Right atrium auricular region (tissue), 2 donors: Measurements from ENCODE around the gene ZC2HC1B. TPM values are rescaled to one million over a fixed set of nuclear protein-coding genes. Genes with fewer than 3 reads are reported as not detected.

Experiments
- DNase-seq: peaks from one replicate; pipeline ENCODE4 v3.0.0-alpha.2; 2019; ENCODE audit warnings: low spot score
- H3K27ac ChIP-seq, 2 donors: fragments of 200-600 bp; sonication (generic); 1 replicate in 1 of 2; 2 replicates in 1 of 2; pipeline ENCODE4 v1.5.1; 2016 to 2019
- H3K27me3 ChIP-seq, 2 donors: fragments of 200-600 bp; sonication (generic); one replicate each; pipeline versions ENCODE4 v1.5.1 to v1.6.0; 2017 to 2019
- H3K36me3 ChIP-seq: fragments of 200-600 bp; sonication (generic); one replicate; pipeline ENCODE4 v1.5.1; 2016
- H3K4me1 ChIP-seq, 2 donors: fragments of 200-600 bp; sonication (generic); one replicate each; pipeline versions ENCODE4 v1.5.1 to v1.6.0; 2017 to 2019
- H3K4me3 ChIP-seq, 2 donors: fragments of 200-600 bp; sonication (generic); 1 replicate in 1 of 2; 2 replicates in 1 of 2; pipeline ENCODE4 v1.5.1; 2017 to 2019; ENCODE audit warnings: mild to moderate bottlenecking in 1 of 2, moderate library complexity in 1 of 2
- H3K9me3 ChIP-seq, 2 donors: fragments of 200-600 bp; sonication (generic); one replicate each; pipeline ENCODE4 v1.5.1; 2019
- total RNA-seq, 2 donors: library from RNA; depleted of rRNA; stranded (reverse); fragments of >200 nt; gene quantifications; one replicate each; pipeline ENCODE4 v1.1.0, GENCODE V29; 2016
- TF ChIP-seq, protein P1 (sequence below), 2 donors: fragments of 200-600 bp; sonication (generic); IDR thresholded peaks; one replicate each; pipeline ENCODE4 v1.5.1; 2019; ENCODE audit warnings: antibody characterized with exemption in 2 of 2

Gene ZC2HC1B
- total RNA-seq, 2 donors from 2014 or later, result not detected

DNA sequence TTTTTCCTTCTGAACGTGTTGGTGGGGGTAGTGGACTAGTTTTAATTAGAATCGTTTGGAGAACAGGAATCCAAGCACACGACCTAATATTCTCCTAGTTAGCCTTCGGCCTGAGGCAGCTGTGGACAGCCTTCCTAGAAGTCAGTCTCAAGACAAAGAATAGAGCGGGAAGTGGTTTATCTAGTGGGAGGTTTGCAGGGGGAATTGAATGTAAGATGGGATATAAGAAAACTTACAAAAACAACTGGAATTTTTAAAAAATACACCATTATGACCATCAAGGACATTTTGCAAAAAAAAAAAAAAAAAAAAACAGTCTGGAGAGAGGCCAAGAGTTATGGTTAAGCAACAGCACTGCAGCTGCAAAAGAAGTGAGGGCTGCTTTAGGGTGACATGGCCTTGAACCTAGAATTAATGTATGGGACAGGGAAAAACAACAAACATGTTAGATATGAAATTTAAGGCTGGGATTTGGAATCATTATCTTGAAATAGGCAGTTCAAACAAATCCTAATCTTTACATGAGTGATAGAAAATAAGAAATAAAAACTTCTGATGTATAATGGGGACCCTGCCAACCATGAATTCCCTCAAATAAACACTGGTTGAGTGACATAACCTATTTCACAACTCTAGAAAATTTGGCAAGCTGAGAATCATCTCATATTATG lies 103.6 kb downstream of the ZC2HC1B start:
- TF ChIP-seq, protein P1, sequence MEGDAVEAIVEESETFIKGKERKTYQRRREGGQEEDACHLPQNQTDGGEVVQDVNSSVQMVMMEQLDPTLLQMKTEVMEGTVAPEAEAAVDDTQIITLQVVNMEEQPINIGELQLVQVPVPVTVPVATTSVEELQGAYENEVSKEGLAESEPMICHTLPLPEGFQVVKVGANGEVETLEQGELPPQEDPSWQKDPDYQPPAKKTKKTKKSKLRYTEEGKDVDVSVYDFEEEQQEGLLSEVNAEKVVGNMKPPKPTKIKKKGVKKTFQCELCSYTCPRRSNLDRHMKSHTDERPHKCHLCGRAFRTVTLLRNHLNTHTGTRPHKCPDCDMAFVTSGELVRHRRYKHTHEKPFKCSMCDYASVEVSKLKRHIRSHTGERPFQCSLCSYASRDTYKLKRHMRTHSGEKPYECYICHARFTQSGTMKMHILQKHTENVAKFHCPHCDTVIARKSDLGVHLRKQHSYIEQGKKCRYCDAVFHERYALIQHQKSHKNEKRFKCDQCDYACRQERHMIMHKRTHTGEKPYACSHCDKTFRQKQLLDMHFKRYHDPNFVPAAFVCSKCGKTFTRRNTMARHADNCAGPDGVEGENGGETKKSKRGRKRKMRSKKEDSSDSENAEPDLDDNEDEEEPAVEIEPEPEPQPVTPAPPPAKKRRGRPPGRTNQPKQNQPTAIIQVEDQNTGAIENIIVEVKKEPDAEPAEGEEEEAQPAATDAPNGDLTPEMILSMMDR (IDR thresholded peaks at IDR 0.05), result no peak
- no peak for DNase-seq
- Histone ChIP-seq H3K9me3 (no peaks in the 10 kb centered on the region), H3K36me3 (peaks cover 7% of the 10 kb centered on the region), H3K4me1 (peaks cover 0 to 17% of the 10 kb centered on the region in 2 donors), H3K4me3 (no peak overlapping the region), H3K27ac (no peak overlapping the region), H3K27me3 (no peaks in the 10 kb centered on the region)

DNA sequence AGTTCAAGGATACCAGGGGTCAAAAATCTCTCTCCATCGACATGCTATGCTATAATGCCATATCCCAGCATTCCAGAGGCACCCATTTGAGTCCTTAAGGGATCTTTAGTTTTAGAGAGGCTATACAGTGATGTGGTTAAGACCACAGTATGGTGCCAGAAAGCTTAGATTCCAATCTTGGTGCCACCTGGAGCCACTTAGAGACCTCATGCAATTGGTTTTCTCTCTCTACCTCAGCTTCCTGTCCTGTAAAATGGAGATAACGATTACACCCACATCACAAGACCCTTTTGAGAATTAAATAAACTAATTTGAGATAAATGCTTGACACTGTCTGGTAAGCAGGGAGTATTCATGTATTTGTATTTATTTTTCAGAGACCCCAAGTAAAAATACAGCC lies 104.8 kb downstream of the ZC2HC1B start:
- H3K36me3 ChIP-seq, result peaks cover 7% of the 10 kb centered on the region
- no peak overlapping the region for H3K27ac ChIP-seq
- no peaks in the 10 kb centered on the region for H3K9me3 ChIP-seq
- no peak for DNase-seq
- H3K4me3 ChIP-seq, result no peak overlapping the region
- H3K4me1 ChIP-seq, result peaks cover 0 to 9% of the 10 kb centered on the region in 2 donors
- TF ChIP-seq, protein P1 (IDR thresholded peaks at IDR 0.05), result no peak
- H3K27me3 ChIP-seq, result no peaks in the 10 kb centered on the region

DNA sequence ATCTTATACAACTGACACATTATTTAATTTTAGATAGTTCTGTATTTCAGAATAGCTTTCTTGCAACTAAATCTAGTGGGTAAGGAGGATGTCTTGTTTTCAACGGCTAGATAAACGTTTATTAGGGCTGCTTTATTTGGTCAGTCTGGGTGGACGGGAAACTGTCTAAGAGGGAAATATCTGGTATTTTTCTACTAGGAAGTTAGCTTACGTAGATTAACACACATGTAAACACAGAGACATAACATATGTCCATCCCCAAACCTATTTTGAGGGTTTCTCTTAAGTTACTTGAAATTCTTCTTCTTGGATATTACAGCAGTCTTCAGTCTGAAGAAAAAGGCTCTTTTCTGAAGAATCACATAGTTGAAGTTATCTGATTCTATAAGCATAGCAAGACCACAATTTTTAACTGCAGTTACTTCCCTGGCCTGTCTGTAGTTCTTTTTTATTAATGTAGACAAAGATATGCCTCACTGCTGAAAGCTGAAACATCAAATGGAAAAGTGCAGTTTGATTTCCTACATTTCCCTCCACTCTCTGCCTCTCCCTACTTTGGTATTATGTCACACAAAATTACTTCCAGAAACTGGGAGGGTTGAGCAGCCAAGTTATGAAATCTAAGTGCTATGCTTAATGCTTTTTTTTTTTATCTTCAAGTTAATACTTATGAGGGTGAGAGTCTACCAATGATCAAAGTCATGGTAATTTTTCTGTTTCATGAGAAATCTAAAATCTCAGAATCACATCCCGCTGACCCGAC lies 106.4 kb downstream of the ZC2HC1B start:
- H3K4me1 ChIP-seq, result no peaks in the 10 kb centered on the region
- TF ChIP-seq, protein P1 (IDR thresholded peaks at IDR 0.05), result no peak
- H3K36me3 ChIP-seq, result no peaks in the 10 kb centered on the region
- peak overlapping the region in 1 of 2 donors; percentile 8 for H3K27ac ChIP-seq
- no peaks in the 10 kb centered on the region for H3K9me3 ChIP-seq
- no peaks in the 10 kb centered on the region for H3K27me3 ChIP-seq
- no peak for DNase-seq
- H3K4me3 ChIP-seq, result no peak overlapping the region

DNA sequence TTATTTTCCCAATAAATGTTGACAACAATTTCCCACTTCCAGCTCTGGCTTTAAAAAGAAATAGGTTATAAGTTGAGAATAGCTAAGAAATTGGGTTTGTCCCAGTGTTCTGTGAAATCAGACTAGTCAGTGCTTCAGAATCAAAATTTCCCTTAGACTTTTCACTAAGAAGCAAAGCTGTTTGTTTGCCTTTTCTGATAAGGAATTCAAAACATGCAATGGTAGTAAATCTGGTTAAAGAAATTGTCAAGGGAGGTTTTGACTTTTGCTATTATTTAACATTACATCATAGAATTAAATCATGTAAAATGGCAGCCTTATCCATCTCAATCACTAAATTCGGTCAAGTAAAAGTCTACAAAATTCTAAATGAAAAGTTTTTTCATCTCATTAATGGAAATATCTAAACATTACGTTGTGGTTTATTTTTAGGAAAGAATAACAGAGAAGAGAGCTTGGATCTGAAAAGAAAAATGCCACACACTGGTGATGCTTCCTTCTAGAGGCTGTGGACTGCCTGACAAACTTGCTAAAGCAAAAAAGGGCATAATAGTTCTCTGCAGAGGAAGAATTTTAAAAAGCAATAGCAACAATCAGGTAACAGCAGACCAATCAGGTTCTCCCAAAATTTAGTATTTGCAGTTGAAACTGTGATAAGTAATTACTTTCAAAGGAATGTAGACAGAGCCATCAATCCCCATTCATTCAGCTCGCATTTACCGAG lies 107.4 kb downstream of the ZC2HC1B start:
- Histone ChIP-seq H3K27ac (peak overlapping the region in 1 of 2 donors; percentile 8), H3K4me1 (no peaks in the 10 kb centered on the region), H3K4me3 (no peak overlapping the region), H3K9me3 (no peaks in the 10 kb centered on the region), H3K36me3 (no peaks in the 10 kb centered on the region), H3K27me3 (no peaks in the 10 kb centered on the region)
- TF ChIP-seq, protein P1 (IDR thresholded peaks at IDR 0.05), result no peak
- no peak for DNase-seq

DNA sequence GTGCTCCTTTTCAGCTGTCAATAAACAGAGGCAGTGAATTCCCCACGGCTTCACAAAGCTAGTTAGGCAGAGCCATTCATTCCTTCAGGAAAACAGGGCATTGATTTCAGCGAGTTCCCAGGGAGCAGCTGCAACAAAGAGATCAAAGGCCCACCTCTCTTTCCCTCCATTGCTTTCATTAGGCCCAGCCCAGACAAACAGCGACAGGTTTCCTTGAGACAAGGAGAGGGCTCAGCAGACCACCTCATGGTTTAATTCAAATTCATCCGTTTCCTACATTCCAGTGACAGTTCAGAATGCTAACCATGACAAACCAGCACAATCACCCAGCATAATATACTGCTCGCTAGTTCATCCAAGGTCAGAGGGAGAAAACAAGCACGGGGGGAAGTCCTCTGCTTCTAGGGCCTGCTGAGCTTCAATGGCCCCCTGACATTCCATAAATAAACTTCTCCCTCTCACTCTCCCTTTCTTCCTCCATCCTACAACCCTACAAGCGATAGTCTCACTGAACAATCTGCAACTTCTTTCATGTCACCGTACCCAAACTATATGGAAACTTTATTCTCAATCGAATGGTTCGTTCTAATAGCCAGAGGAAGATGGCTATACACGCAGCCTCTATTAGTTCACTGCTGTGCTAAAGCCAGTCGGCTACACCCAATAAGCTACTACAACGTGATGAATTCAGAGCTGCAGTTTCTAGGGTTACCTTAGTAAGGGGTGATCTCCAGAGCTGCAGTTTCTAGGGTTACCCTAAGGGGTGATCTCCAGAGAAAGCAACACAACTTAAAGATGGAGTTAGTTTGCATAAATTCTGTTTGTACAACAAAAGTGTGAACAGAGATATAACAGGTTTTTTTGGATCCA lies 109.1 kb downstream of the ZC2HC1B start:
- TF ChIP-seq, protein P1 (IDR thresholded peaks at IDR 0.05), result no peak
- Histone ChIP-seq H3K36me3 (no peaks in the 10 kb centered on the region), H3K4me1 (no peaks in the 10 kb centered on the region), H3K9me3 (no peaks in the 10 kb centered on the region), H3K27me3 (no peaks in the 10 kb centered on the region), H3K4me3 (no peak overlapping the region), H3K27ac (no peak overlapping the region)
- DNase-seq, result no peak
